Kidney capillary endothelial cell (primary cell): ENCODE results near the gene ASB7.

Source experiments
- DNase-seq: peaks from one replicate; pipeline ENCODE4 v3.0.0-alpha.2; 2018; ENCODE audit warnings: low spot score

ASB7 gene

DNA sequence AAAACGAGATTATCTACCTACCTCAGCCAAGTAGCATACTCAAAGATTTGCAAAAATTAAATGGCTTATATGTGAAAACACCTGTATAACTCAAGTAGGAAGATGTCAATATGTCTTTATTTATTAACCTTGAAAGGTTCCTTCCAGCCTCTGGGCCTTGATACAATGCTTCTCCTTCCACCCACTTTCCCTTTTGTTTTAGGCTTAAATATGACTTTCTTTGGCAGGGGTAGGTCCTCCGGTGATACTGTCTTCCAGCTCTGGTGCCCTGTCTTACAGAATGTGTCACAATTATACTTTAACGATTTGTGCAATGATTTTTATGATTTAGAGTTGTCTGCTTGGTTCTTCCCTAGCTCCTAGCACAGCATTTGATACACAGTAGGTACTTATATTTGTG is 4.5 kb upstream of the ASB7 start:
- no peak for DNase-seq

DNA sequence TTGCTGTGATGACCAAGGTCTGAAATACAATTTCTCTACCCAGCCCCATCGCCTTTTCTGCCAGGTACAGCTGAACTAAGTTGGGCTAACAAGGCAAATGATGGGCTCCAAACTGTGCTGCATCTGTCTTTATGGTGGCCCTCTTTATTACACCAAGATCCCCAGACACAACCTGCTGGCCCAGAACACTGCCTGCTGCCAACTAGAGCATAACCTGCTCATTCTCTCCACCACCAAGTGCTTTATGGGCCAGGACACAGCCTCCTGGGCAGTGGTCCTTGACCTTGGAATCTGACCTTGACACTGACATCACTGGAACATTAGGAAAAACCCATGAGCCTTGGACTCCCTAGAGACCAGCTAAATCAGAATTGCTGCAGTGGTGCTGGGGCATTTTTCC is 3.7 kb upstream of the ASB7 start:
- no peak for DNase-seq

DNA sequence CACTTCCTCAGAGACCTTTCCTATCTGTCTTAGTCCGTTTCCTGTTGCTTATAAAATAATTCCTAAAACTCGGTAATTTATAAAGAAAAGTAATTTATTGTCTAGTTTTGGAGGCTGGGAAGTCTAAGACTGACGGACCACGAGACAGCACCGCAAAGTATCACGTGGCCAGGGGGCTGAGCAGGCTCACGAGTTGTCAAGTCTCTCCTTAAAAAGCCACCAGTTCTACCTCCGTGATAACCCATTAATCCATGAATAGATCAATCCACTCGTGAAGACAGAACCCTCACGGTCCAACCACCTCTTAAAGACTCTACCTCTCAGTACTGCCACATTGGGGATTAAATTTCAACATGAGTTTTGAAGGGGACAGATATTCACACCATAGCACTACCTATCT is 1.2 kb upstream of the ASB7 start:
- DNase-seq = peak; percentile 31

DNA sequence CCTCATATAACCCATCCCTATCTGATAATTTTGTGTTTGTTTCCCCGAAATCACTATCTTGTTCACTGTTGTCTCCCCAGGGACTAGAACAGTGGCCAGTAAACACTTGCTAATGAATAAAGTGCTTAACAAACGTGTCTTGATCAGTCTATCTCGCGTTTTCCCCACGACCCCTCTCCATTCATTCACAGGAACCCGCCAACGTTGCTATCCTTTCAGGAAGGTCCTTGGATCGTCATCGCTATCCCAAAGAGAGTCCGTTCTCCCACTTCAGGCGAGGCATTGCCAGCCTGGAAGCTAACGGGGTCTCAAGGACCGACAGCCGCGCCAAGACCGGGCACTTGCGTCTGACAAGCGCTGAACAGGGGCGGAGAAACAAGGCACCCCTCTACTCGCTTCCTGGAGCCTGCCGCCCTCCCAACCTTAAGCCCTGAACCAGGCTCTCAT is 749 bp upstream of the ASB7 start:
- peak; percentile 2 for DNase-seq

DNA sequence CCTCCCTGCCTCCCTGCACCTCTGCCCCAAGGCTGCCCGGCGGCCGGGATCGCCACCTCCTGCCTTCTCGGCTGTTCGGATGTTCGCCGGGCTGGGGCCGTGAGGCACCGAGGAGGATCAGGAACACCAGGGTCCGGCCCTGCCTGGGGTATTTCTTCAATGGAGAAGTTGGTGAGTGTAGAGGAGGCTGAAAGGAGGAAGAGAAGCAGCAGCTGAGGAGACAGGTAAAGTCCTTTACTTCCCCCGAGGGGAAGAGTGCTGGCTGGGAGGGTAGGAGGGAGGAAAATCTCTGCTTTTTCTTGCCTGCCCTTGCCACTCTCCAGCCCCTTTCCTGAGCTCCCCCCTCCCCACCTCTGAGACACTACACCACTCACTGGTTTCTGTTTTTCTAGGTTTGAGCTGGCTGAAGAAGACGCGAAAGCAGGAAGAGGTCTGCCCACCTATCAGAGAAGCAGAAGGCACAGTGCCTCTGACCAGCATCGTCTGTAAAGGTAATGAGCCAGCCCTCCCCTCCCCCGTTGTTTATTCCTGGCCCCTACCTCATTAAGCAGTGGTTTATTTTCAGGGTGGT is 519 bp downstream of the ASB7 start:
- peak; percentile 16 for DNase-seq

DNA sequence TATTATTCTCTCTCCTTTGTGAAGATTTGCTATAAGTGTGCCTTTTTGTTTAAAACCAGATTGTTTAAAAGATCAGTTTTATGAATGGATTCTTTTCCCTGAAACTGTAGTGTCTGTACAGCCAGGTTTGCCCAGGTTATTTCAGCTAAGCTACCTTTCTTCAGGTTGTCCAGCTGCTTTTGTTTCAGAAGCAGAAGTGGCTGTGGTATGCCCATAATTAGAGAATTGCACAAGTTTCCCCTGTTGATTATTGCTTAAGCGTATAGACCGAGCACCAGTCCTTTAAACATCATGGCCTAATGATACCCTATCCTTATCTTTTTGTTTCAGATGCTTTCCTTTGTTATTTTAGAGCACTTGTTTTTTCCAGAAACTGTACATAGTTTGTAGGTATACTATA is 10.2 kb downstream of the ASB7 start:
- DNase-seq = no peak

DNA sequence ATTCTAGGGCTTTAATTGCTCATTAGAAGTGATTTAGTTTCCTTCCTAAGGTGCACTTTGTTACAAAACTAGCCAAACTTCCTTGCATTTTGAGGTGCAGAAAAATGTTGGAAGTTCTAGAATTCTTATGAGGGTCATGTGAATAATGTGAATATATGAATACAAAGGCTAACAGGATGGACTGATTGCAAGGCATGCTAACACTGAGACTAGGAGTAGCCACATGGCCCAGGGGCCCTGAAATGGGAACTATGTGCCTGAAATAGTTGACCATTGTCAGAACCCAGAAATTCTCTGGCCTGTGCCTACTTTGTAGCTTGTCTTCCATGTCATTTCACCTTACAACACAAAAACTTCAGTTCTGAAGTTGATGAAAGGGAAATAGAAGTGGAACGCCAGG is 10.8 kb downstream of the ASB7 start:
- no peak for DNase-seq

DNA sequence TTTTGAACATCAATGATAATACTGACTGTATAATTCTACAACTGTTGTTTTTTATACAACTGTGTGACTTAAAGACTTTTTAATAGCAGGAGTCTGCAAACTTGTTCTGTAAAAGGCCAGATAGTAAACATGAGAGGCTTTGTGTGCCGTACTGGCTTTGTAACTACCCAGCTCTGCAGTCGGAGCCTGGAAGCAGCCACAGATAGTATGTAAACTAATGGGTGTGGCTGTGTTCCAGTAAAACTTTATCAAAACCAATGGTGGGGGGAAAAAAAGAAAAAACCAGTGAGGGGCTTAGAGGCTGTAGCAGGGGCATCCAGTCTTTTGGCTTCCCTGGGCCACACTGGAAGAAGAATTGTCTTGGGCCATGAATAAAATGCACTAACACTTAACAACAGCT is 11.9 kb downstream of the ASB7 start:
- DNase-seq = no peak

DNA sequence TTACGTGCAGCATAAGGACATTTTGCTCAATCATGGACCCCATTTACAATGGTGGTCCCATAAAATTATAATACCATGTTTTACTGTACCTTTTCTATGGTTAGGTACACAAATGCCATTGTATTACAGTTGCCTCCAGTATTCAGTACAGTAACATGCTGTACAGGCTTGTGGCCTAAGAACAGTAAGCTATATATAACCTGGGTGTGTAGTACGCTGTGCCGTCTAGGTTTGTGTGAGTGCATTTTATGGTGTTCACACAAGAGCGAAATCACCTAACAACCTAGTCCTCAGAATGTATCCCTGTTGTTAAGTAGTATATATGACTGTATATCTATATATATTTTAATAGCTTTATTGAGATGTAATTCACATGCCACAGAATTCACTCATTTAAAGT is 12.5 kb downstream of the ASB7 start:
- no peak for DNase-seq

DNA sequence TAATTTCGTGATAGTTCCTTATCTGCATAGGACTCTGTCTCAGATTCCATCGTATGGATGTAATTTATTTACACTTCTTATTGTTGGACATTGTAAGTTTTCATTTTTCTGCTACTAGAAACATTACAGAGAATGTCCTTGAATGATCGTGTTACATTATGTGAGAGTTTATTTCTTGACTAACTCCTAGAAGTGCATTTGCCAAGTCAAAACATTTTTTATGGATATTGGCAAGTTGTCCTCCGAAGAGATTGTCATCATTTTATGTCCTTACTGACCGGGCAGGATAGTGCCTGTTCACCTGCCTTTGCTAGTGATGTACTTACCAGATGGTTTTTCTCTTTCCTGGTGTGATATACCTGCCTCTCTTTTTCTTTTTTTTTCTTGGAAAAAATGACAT is 13.4 kb downstream of the ASB7 start:
- no peak for DNase-seq

DNA sequence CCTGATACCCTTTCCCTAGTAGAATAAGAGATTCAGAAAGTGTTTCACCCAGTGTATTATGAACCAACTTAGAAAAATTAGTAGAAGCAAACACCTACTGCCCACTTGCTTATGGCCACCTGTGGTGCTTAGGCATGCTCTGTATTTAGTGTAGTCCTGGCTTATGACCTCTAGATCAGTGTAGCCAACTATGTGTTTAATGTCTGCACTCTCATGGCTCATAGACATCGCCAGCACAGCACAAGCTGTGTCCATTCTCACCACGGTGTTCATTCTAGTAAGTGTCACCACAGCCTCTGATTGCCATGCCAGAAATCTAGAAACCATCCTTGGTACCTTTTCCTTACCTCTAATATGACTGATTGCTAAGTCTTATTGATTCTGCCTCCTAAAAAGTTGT is 14.3 kb downstream of the ASB7 start:
- no peak for DNase-seq

DNA sequence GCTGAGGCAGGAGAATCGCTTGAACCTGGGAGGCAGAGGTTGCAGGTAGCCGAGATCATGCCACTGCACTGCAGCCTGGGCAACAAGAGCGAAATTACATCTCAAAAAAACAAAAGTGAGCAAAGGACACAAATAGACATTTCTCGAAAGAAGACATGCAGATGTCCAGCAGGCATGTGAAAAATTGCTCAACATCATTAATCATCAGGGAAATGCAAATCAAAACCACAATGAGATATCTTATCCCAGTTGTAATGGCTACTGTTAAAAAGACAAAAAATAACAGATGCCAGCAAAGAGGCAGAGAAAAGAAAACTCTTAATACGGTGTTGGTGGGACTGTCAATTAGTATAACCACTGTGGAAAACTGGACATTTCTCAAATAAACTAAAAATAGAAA is 20.9 kb downstream of the ASB7 start:
- no peak for DNase-seq

DNA sequence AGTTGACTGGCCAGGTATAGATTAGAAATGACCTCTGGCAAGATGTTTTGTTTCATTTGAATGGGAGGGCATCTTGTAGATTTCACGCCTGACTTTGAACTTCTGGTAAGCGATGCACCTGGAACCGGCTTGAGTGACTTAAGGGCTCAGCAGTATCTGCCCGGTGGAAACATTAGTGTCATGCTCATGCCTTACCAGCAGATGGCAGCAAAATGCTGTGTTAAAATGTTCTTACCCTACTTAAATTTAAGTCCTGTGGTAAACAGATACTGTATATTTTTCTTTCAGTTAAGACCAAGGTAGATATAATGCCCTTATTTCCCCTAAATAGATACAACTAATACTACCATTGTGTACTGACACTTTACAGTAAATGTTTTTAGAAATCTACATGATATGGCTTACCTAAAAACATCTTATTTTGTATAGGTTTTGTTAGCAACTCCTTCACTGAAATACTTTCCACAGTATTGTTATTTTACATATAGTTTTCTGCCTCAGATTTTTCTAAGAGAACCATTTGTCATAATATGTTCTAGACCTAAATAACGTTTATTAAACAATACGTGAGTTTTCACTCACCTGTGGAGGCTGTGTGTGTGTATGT is 25.5 kb downstream of the ASB7 start:
- DNase-seq = peak; percentile 63

DNA sequence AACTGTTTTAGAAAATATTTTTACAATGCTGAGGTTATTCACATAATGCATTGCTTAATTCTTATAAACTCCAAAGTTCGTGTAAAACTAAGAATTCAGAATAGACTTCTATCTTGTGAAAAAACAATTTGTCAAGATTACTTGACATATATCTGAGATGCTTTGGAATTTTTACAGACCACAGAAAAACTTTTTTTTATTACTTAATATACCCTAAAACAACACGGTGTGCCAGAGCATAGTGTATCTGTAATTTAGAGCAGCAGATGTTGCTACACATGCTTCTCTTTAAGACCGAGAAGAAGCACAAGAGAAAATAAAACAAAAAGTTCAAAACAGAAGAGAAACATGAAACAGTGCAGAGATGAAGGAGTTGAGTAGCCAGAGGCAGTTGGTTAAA is 26.4 kb downstream of the ASB7 start:
- no peak for DNase-seq

DNA sequence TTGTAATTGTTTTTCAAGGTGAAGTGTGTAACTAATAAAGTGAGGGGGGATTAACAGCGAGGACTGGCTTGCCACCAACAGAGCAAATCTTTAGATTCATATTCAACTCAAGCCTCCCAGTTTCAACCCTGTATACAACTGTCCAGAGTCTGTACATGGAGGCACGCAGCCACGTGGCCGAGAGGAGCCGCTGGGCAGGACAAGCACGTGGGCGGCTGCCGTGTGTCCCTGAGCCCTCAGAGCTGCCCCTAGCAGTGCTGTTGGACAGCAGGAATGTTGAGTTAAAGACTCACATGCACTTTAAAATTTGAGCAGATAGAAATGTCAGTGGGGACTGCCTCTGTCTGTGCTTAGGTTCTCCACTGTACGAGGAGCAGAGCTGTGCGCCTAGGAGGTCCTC is 29.4 kb downstream of the ASB7 start:
- no peak for DNase-seq

DNA sequence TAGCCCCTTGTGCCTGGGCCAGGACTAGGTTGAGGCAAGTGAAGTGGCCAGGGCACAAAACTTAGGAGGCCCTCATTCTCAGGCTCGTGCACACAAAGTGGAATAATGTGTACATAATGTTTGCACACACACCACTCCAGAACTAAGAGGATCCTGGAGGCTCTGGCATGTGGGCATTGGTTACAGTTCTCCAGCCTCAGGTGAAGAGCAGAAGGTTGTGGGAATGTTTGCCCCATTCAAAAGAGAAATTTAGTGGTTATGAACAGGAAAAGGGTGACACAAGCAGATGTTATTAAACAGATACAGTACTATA is 31.3 kb downstream of the ASB7 start:
- no peak for DNase-seq

DNA sequence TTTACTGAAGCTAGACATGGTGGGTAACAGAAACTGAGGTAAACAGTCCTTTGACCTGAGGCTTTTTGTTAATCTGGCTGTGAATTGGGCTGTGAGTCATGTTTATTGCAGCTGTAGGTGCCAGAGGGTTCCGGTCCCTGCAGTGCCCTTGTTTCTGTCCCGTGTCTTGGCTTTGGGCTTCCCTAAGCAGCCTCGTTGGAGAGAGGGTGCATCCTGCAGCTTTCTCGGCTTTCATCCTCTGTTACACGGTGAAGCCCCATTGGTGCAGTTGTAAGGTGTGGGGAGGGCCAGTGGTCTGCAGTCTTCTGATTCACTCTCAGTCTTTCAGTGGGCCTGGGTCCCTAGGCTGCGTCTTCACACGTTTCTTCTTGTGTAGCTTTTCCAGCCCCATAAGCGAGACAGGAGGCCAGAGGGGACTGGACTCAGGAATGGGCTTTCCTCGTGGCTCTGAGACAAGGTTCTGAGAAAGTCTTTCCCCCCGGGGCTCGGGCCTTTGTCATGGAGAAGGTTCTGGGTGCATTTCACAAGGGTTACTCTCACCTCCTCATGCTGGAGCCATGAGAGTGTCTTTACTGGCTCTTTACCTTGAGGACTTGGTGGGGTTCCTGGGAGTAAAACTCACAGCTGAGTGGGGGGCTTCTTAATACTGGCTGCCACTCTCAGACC is 33.1 kb downstream of the ASB7 start:
- DNase-seq = no peak

DNA sequence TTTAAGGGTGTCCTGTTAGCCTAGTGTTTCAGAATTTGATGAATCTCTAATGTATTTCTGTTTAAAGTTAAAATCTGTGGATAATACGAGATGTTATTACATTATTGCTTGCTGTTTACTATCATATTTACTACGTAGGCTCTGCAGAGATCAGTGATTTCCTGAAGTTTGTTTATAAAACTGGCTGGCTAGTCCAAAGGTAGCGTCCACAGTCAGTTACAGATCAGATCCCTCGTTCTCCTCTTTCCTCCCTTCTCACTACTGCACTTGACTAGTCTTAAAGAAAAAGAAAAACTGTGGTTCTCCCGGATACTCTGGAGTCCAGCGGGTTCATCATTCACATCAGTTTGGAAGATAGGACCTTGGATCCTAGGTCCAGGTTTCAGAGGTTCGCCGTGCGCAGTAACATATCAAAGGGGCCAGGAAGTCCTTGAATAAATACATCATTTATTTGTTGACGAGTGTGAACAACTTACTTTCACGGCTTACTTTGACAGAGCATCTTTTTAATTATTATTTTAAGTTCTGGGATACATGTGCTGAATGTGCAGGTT is 35.9 kb downstream of the ASB7 start:
- no peak for DNase-seq

DNA sequence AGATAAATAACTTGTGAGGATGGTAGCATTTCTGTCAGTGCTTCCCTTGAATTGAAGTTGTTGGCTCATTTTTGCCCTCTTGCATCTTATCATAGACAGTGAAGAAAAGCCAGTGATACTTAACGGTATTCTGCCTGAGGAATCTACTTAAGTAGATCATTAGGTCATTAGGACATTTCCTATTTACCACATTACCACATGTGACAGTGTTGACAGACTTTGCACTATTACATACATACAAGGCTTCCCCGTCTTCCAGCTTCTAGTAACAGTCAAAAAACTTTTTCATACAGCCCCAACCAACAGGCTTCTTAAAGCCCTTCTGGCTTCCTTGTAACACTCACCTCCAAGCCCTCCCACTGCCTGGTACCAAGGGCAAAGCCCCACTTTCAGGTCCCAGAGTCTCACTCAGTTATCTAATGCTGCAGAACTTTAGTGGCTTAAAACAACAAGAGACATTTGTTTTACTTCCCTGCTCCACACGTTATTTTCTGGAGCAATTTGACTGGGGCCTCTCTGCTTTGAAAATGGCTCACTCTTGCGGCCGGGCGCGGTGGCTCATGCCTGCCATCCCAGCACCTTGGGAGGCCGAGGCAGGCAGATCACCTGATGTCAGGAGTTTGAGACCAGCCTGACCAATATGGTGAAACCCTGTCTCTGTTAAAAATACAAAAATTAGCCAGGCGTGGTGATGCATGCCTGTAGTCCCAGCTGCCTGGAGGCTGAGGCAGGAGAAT is 40.0 kb downstream of the ASB7 start:
- DNase-seq = no peak

DNA sequence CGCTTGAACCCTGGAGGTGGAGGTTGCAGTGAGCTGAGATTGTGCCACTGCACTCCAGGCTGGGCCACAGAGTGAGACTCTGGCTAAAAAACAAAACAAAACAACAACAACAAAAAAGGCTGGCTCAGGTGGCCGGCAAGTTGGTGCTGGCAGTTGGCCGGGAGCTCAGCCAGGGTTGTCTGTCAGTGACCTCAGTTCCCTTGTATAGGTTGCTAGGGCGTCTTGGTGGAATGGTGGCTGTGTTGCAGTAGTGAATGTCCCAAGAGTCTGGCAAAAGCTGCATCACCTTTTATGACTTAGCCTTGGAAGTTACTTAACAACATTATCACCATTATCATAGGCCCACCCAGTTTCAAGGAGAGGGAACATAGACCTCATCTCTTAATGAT is 40.6 kb downstream of the ASB7 start:
- no peak for DNase-seq

DNA sequence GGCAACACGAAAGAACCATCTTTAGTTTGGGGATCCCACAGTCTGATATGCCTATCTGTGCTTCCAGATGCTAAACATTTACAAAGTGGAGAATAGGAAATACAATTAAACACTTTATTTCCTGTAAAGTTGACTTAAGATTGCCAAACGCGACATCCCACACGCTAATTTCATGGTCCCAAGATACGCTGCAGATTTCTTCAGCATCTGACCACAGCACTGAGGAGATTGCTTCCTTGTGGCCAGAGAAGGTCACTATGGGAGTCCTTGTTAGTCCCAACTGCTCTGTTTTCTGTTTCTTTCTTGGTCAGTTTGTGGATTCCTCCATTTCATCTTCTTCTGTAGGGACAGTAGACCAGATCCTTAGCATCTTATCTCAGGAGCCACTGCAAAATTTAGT is 43.3 kb downstream of the ASB7 start:
- no peak for DNase-seq

DNA sequence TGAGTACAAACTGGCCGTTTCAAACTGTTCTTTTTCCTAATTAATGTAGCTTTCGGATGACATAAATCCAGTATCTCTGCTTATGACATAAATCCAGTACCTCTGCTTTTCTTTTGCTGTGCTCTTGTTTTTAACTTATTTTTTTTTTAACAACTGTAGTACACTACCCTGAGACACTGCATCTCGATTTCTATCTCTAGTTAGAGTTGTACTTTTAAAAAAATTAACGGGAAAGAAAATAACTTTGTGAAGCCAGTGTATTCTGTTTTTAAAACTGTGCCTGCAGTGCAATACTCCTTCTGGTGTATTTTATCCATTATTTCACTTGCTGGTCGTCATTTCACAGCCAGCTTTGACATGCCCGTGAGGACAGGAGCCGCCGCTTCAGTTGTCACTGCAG is 46.6 kb downstream of the ASB7 start:
- no peak for DNase-seq

DNA sequence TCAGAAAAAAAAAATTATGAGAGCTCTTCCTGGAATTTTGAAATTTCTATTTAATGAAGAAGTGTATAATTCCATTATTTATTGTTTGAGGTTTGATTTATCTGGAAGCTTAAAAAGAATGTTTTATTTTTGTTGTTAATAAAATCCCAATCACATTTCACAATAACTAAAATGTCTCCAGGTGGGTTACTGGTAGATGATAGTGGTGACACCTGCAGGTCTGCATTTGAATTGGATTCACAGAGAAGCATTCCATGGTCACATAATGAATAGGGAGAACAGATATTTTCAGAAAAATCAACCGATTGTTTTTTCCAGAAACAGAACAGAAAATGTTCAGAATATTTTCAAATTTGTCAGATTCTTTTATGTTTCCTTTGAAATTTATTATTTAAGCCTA is 48.3 kb downstream of the ASB7 start:
- no peak for DNase-seq
